ENCODE data around the gene ADSS1.

ADSS1 gene

GRCh38 chr14:104687601-104688504, 36.2 kb upstream of the ADSS1 start:
- DNase-seq (ENCODE audit: low spot score), result no peak

- no peak for DNase-seq (ENCODE audit: low spot score)
Observed at GRCh38 chr14:104688505-104689108, 35.4 kb upstream of the ADSS1 start.

- peak; percentile 36 for DNase-seq (ENCODE audit: low spot score)
Observed at GRCh38 chr14:104689109-104689880, 34.7 kb upstream of the ADSS1 start, which contains the start of gene INF2. Gene INF2, plus strand, starts transcription at chr14:104689618. Its CDS starts 11,748 bp downstream, at chr14:104701366.

GRCh38 chr14:104689881-104690711, 33.9 kb upstream of the ADSS1 start:
- no peak for DNase-seq (ENCODE audit: low spot score)

DNA sequence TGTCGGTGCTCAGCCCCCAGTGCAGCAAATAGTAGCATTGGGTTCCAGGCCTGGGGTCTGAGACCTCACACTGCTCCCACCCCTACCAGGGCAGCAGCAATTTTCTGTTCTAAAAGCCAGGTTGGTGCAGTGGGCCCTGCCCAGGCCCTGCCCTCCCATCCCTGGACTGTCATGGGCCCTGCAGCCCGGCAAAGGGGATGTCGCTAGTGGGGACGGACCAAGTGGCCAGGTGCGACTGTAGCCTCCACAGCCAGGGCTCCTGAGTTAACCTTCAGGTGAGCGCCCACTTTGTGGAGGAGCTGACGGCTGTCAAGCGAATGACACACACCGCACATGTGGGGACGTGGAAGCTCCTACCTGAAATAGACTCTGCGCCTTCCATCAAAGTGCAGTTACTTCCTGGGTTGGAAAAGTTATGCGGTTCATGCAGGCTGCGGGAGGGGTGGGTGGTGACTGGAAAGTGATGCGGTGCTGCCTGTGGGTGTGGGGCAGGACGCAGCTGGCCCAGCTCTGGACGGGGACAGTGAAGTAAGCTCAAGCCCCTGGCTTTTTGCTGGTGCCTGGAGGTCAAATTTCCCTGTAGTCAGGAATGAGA, 33.1 kb upstream of the ADSS1 start:
- DNase-seq (ENCODE audit: low spot score), result no peak

DNA sequence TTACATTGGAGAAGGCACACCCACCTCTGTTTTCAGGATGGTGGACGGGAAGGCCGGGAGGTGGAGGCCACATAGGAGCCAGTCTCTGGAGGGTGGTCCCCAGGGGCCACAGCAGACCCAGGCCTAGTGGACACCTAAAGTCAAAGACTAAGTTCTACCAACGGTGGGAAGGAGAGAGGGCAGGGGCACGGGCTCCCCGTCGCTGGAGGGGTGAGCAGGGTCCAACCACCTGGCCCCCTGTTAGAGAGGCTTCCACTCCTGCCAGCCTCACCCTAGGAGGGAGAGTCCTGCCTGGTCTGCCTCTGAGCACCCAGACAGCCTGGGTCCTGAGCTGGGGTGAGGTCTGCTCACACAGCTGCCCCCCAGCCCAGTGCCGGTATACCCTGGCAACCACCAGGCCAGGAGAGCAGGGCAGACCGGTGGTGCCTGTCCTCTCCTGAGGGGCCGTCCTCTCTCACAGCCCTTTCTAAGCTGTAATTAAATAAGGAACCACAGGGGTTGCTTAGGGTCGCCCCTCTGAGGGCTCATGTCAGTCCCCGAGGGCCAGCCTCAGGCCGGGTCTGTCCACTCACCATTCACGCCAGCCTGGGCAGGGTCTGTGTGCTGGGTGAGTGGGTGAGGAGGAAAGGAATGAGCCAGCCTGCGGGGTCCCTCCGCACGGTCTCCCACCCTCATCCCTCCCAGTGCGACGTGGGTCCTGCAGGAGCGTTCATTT, 32.3 kb upstream of the ADSS1 start:
- no peak for DNase-seq (ENCODE audit: low spot score)

- no peak for DNase-seq (ENCODE audit: low spot score)
Observed at GRCh38 chr14:104692261-104692938, 31.6 kb upstream of the ADSS1 start.

- no peak for DNase-seq (ENCODE audit: low spot score)
Observed at GRCh38 chr14:104692939-104693315, 31.1 kb upstream of the ADSS1 start.

- DNase-seq (ENCODE audit: low spot score), result no peak
Observed at GRCh38 chr14:104693482-104694431, 30.3 kb upstream of the ADSS1 start.

GRCh38 chr14:104694475-104694950, 29.5 kb upstream of the ADSS1 start:
- peak; percentile 53 for DNase-seq (ENCODE audit: low spot score)

DNA sequence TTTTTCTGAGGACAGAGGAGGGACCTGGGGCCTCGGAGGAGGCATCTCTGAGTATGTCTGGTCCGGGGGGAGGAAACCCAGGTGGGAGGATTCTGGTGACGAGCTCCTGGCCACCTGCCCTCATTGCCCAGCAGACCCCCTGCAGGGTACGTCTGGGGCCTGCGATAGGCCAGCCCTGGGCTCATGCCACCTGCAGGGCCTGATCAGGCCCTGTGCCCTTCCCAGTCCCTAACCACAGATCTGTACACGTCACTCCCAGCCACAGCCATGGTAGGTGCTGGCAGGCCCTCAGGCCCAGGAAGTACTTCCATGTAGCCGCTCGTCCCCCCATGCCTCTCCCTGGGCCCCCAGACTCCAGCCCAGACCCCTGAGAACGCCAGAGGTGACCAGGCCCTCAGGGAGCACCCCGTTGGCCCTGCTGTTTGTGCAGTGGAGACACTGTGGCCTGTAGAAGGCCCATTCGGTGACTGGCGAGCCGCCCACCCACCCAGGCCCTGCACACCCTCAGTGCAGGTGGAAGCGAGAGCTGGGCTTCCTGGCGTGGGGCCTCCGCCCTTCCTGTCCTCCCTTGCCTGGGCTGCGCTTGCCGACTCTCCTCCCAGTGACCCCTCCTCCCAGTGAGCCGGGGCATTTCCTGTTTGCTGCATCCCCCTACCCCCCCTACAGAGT, 28.9 kb upstream of the ADSS1 start:
- DNase-seq (ENCODE audit: low spot score), result peak; percentile 46

DNA sequence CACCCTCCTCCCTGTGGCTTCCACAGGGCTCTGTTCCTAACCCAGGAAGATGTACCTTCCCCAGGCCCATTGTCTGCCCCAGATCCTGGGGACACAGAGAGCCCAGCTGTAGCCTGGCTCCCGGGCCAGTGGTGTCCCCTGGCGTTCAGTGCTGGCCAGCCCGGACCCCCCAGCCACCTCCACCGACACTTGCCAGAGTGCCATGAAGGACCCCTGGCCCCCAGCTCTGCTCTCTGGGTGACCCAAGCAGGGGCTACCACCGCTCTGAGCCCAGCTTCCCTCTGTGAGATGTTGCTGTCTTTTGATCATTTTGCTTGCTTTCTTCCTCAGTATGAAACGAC, 28.4 kb upstream of the ADSS1 start:
- no peak for DNase-seq (ENCODE audit: low spot score)

- DNase-seq (ENCODE audit: low spot score), result no peak
Observed at GRCh38 chr14:104696671-104697316, 27.2 kb upstream of the ADSS1 start.

GRCh38 chr14:104697317-104697703, 26.7 kb upstream of the ADSS1 start:
- no peak for DNase-seq (ENCODE audit: low spot score)

- no peak for DNase-seq (ENCODE audit: low spot score)
Observed at GRCh38 chr14:104697892-104698583, 26.0 kb upstream of the ADSS1 start.

DNA sequence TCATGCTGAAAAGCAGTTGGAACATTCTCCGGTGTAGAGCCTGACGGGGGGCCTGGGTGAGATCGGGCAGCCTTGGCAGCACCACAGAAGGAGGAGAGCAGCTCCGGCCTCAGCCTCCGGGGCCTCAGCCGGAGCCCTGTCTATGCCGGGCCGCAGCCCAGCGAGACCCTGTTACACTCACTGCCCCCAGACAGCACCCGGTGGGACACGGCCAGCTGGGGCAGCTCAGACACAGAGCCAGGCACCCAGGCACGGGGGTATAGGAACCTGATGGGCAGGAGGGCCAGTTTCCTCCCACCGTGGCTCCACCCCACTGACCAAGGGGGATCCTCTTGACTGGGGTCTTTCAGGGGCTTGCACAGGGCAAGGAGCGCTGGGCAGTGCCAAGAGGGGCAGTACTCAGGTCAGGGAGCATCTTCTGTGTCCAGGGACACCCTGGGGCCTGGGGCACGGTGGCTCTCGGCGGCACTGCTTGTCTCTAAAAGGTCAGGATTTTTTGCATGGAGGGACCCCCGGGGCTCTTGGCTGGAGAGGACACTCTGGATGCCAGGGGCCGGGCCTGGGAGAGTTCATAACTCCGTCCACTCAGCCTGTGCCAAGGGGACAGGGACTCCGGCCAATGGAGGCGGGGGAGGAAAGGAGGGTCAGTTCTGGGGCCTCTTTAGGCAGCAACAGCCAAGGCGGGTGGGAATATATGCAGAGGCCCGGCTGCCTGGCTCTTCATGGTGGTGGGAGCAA, 25.2 kb upstream of the ADSS1 start:
- DNase-seq (ENCODE audit: low spot score), result no peak

DNA sequence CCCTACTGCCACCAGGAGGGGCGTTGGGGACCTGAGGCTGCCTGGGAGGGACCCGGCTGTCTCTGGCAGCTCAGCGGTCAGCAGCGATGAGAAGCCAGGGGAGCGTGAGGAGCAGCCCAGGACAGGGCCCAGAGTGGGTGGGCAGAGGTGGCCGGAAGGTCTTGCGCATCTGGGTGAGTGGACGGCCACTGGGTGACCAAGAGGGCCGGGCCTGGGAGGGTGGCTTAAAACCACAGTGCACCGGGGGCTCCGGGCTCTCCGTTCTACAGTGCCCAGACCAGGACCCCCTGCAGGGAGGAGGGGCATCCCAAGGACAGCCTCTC, 24.6 kb upstream of the ADSS1 start:
- DNase-seq (ENCODE audit: low spot score), result no peak

All from kidney capillary endothelial cell (primary cell).